ENCODE measurements around the gene RPAP3. TPM values are rescaled to one million over a fixed set of nuclear protein-coding genes. Genes with fewer than 3 reads are reported as not detected.

Gene RPAP3
- polyA plus RNA-seq, 3 donors = 9.6 to 20.6 (median 19.0) TPM

DNA sequence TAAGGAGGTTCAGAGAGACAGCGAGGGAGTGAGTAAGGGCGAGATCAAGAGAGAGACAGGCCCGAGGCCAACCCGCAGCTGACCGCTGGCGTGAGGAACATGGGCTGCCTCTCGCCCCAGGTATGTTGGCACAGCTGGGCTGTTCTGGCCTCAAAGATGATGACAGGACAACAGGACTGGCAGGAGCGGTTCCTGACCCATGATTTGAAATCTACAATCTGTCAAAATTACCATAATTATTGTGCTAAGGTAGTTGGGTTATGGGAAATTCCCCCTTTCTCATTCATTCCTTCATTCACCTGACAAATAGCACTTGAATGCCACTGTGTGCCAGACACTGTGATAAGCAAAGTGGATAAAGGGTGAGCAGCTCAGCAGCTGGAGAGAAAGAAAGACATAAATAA, 24.5 kb upstream of the RPAP3 start:
- H2AFZ ChIP-seq (ENCODE audit: insufficient read depth, low read depth, low read length, poor library complexity, severe bottlenecking) = no peak overlapping the region
- H3K79me2 ChIP-seq (ENCODE audit: insufficient read depth, low read length) = no peaks in the 10 kb centered on the region
- Mint-ChIP-seq H3K4me3 (no peak overlapping the region), H3K4me1 (peaks cover 20% of the 10 kb centered on the region), H3K27ac (peak overlapping the region in 1 of 7 donors; percentile 37), H3K27me3 (ENCODE audit: low read depth in 3 of 3) (peaks cover under 1 to 7% (median 4%) of the 10 kb centered on the region in 3 donors), H3K36me3 (peaks cover 6 to 11% of the 10 kb centered on the region in 2 donors), H3K9me3 (no peaks in the 10 kb centered on the region)
- H3K4me3 ChIP-seq (replicated peaks in 1 of 3; ENCODE audit: low read depth in 2 of 3, low read length in 3 of 3) = no peak overlapping the region
- no peaks in the 10 kb centered on the region for H3K9me3 ChIP-seq (replicated peaks in 1 of 2; ENCODE audit: control insufficient read depth in 1 of 2, insufficient read depth in 1 of 2, low read length in 2 of 2)
- peaks cover 13 to 22% of the 10 kb centered on the region in 2 donors for H3K4me1 ChIP-seq (ENCODE audit: control insufficient read depth in 1 of 2, insufficient read depth in 2 of 2, low read length in 2 of 2)
- H3K36me3 ChIP-seq (replicated peaks in 1 of 2; ENCODE audit: control insufficient read depth in 1 of 2, insufficient read depth in 2 of 2, low read length in 2 of 2) = peaks cover 0 to 7% of the 10 kb centered on the region in 2 donors
- 98% methylated on average over 6 of the region's 8 CpGs for WGBS (ENCODE audit: insufficient coverage)
- no peak overlapping the region for H3K27ac ChIP-seq (ENCODE audit: low read depth in 1 of 2, low read length in 2 of 2)
- no peaks in the 10 kb centered on the region for H4K20me1 ChIP-seq (ENCODE audit: insufficient read depth, low read length)
- no peak for DNase-seq
- H3K9ac ChIP-seq (ENCODE audit: insufficient read depth, low read length, poor library complexity, severe bottlenecking) = no peak overlapping the region
- no peaks in the 10 kb centered on the region for H3K27me3 ChIP-seq (ENCODE audit: control insufficient read depth in 2 of 2, insufficient read depth in 2 of 2, low read length in 2 of 2)
- TF ChIP-seq CTCF (IDR thresholded peaks at IDR 0.05) = no peak
- no peak overlapping the region for H3K4me2 ChIP-seq (replicated peaks; ENCODE audit: extremely low read depth, low read length, poor library complexity, severe bottlenecking)
- intact Hi-C loops (cut with micrococcal nuclease) = no loop called here

DNA sequence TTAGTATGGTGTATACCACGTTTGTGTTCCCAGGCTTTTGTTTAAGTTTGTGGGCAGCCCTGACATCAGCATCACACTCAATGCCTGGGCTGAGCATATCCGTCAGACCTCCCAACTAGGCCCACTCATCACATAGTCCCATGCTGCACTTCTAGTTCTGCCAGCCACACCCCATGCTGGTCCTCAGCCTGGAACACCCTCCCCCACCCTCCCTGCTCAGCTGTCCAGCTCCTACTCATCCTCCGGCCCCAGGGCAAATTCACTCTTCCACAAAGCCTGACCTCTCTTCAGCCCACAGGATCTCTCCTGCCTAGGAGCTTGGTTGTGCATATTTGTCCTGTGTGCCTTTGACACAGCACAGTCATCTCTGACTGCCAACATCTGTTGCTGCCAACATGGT, 23.4 kb upstream of the RPAP3 start:
- intact Hi-C loops (cut with micrococcal nuclease) = no loop called here
- Histone ChIP-seq H3K4me1 (ENCODE audit: control insufficient read depth in 1 of 2, insufficient read depth in 2 of 2, low read length in 2 of 2) (peaks cover 13 to 22% of the 10 kb centered on the region in 2 donors), H3K27ac (ENCODE audit: low read depth in 1 of 2, low read length in 2 of 2) (no peak overlapping the region), H4K20me1 (ENCODE audit: insufficient read depth, low read length) (no peaks in the 10 kb centered on the region), H3K79me2 (ENCODE audit: insufficient read depth, low read length) (no peaks in the 10 kb centered on the region), H3K9ac (ENCODE audit: insufficient read depth, low read length, poor library complexity, severe bottlenecking) (no peak overlapping the region), H3K27me3 (ENCODE audit: control insufficient read depth in 2 of 2, insufficient read depth in 2 of 2, low read length in 2 of 2) (no peaks in the 10 kb centered on the region), H3K36me3 (replicated peaks in 1 of 2; ENCODE audit: control insufficient read depth in 1 of 2, insufficient read depth in 2 of 2, low read length in 2 of 2) (peaks cover 0 to 7% of the 10 kb centered on the region in 2 donors), H3K4me3 (replicated peaks in 1 of 3; ENCODE audit: low read depth in 2 of 3, low read length in 3 of 3) (no peak overlapping the region), H2AFZ (ENCODE audit: insufficient read depth, low read depth, low read length, poor library complexity, severe bottlenecking) (no peak overlapping the region), H3K9me3 (replicated peaks in 1 of 2; ENCODE audit: control insufficient read depth in 1 of 2, insufficient read depth in 1 of 2, low read length in 2 of 2) (no peaks in the 10 kb centered on the region), H3K4me2 (replicated peaks; ENCODE audit: extremely low read depth, low read length, poor library complexity, severe bottlenecking) (no peak overlapping the region)
- Mint-ChIP-seq H3K4me1 (peaks cover 20% of the 10 kb centered on the region), H3K27ac (peak overlapping the region in 1 of 7 donors; percentile 41), H3K4me3 (no peak overlapping the region), H3K27me3 (ENCODE audit: low read depth in 3 of 3) (peaks cover 0 to 9% (median 6%) of the 10 kb centered on the region in 3 donors), H3K9me3 (no peaks in the 10 kb centered on the region), H3K36me3 (peaks cover 15 to 17% of the 10 kb centered on the region in 2 donors)
- no peak for DNase-seq
- WGBS (ENCODE audit: insufficient coverage) = 100% methylated on average over 2 of the region's 3 CpGs
- TF ChIP-seq CTCF (IDR thresholded peaks at IDR 0.05) = no peak
